Endometrial microvascular endothelial cells (primary cell): Measurements from ENCODE around the gene ATF7IP. TPM values are rescaled to one million over a fixed set of nuclear protein-coding genes. Genes with fewer than 3 reads are reported as not detected.
"Not testable (repeated sequence)": the region's sequence is repeated elsewhere in the genome, so short reads cannot be mapped to it uniquely, and the experiment has no call there.

ENCODE experiments used
- in situ Hi-C: cut with HindIII; loops from 2 replicates; pipeline ENCODE4 v1.10.0; 2017; ENCODE audit warnings: low sequenced_read_pairs, low pct_unique_long_range_greater_than_20kb; ENCODE audit errors: inconsistent ontology term
- total RNA-seq: library from RNA; depleted of rRNA; stranded (reverse); fragments of >200 nt; gene quantifications from one replicate; pipeline ENCODE4 v1.2.3, GENCODE V29; 2015; ENCODE audit errors: inconsistent ontology term

ATF7IP gene
- total RNA-seq, 1 donor from 2014 or later = 21.9 TPM

DNA sequence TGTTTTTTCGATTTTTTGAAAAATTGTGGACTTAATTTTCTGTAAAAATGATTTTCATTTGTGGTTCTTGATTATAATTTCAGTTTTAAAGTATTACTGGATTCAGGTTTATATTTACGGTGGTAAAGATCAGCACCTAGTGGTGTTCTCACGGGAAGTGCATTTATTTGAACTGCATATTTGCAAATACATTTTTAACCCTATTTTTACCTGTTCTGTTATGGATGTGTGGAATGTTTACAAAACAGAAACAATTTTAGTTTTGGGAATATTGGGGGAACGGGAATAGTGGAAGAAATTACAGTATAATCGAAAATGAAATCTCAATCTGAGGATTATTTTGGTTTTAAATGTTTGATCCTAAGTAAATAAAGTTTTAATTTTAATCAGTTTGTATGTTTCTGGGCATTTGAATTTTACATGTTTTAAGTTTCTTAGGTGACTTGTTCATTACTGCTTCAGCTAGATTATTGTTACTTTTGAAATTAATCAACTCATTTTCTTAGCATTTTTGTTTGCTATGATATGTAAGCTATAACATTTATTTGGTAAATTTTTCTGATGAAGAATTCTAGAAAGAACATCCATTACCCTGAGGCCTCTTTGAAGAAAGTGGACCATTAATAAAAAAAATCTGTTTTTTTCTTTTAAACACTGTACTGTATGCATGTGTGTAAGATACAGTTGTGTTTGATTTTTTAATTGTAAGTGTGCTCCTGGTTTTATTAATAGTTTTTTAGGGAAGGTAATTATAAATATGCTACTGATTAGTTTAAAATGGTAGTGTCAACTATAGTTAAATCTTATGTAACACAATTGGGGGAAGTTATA lies 942 bp downstream of the ATF7IP start:
- in situ Hi-C loops = no loop called here

DNA sequence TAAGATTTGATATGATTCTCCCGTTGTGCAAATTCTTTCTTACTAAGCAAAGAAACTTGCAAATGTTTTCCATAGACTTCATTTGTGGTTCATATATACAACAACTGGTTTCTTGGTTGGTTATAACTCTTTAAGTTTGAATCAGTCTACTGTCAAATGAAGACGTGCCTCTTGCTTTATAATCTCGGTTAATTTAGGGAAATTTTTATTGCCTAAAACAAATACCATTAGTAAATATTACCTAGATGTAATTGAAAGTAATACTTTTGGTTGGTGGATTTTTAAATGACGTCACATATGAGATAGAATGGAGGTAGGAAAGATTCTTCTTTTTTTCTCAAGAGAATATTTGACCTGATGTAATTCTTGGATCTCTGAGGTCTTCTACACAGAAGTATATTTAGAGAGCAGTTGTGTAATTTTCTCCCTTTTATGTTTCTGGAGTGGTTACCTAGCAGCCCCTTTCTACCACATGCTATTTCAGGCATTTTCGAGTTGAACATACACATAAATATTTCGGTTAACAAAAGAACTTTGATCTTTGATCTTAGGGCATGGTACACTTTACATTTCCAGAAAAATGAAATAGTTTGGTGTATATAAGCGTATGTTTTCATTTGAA lies 1.7 kb downstream of the ATF7IP start:
- in situ Hi-C loops = no loop called here

DNA sequence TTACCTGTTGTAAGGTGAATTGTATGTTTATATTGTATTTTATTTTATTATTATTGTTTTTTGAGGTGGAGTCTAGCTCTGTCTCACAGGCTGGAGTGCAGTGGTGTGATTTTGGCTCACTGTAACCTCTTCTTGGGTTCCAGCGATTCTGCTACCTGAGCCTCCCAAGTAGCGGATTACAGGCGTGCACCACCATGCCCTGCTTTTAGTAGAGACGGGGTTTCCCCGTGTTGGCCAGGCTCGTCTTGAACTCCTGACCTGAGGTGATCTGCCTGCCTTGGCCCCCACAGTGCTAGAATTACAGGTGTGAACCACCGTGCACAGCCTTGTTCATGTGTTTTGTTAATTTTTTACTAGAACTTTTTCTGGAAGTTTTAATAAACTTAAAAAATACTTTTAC lies 3.8 kb downstream of the ATF7IP start:
- in situ Hi-C loops = no loop called here

DNA sequence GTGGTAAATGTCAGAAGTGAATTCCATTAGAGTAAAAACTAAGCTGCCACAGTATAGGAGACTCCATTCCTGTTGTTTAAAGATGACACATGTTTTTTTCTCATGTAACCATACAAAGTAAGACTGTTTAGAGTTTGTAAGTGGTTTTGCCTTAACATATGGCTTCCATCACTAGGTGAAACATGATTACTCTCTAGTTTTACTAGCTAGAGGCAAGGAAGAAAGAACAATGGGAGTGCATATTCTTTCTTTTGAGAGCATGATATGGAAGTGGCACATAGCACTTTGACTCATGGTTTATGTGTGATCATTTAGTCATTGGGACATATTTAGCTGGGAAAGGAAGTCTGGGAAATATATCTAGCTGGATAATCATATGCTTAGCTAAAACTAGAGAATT lies 7.7 kb downstream of the ATF7IP start:
- in situ Hi-C loops = no loop called here

DNA sequence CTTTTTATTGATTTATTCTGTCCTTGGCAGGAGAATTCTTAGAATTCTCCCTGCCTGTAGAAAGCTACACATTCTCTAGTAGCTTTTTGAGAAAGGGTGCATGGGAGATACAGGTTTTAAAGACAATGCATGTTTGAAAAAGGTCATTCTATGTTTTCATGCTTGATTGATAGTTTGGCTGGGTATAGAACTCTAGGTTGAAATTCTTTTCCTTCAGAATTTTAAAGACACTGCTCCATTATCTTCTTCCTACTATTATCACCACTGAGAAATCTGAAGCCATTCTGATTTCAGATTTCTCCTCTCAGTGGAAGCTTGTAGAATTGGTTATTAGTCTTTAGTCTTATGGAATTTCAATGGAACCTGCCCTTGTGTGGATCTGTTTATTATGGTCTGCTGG lies 14.0 kb downstream of the ATF7IP start:
- in situ Hi-C loops = no loop called here

DNA sequence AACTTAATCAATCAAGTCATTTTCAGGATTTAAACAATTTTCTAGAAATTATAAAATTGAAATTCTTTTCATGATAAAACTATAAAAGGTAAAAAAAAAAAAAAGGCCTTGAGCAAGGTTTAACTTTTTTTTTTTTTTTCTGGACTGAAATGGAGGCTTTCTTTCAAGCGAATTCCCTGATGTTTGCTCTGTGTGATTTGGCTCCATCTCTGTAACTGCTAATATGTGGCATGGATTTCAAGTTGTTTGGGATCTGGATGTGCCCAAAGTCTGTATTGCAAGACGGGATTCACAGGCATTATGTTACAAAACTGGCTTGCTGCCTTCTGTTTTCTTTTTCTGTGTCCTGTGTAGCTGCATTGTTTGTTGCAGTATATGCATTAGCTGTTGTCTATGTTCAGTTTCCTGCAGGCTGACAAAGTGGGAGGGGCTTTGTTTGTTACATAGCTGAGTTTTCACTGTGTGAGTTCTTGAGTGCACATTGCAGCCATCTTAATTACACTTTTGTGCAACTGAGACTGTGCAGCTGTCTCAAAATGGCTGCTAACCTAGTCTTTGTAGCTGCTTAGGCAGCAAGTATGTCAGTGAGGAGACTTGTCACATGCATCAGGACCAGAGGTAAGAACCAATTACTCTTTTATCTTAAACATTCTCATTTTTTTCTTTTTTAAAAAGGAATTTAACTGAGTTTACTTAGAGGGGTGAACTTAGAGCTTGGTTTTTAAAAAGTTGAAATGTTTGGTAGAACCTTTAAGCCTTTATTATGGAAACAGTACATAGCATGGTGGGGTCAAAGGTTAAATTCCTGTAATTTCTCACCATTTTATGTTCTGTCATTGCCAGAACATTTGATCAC lies 19.5 kb downstream of the ATF7IP start:
- in situ Hi-C loops = no loop called here

DNA sequence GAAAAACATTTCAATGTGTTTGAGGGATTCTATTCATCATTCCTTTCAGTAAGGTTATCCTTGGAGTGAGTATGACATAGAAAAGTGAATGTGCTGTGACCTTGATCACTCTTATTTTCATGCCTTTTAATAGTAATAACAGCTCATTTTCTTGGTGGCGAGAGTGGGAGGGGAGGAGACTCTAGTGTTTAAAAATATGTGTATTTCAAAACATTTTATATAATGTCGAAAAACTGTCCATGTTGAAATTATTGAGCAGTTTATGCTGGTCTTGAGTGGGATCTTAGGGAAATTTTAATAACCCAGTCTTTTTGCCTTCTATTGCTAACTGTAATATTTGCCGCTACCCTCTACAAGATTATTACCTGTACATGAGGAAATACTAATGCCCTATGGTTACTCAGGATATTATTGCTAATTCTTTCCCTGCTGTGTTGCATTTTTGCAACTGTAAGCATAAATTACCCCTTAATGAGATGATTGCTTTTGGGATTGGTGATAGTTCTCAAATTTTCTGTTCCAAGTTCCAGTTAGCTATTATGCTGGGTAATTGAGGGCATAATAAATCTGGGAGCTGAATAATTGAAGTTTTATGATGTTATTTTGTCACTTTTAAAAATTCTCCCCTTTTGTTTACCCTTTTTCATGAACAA lies 21.9 kb downstream of the ATF7IP start:
- in situ Hi-C loops = no loop called here

DNA sequence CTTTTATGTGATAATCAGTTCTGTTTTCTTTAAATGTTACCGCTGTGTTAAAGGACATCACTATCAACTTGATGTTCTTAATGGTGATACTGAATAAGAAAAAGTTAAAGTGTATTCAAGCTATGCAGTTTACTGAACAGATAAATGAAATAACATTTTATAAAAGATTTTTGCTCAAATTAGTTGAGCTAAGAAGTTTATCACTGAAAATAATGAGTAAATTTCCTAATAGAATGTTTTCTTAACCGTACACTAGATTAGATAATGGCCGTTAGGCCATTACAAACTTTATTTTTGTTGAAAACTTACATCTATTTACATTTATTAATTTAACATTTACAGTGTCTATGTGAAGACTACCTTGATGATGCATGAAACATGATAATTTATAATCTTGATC lies 25.0 kb downstream of the ATF7IP start:
- in situ Hi-C loops = no loop called here

DNA sequence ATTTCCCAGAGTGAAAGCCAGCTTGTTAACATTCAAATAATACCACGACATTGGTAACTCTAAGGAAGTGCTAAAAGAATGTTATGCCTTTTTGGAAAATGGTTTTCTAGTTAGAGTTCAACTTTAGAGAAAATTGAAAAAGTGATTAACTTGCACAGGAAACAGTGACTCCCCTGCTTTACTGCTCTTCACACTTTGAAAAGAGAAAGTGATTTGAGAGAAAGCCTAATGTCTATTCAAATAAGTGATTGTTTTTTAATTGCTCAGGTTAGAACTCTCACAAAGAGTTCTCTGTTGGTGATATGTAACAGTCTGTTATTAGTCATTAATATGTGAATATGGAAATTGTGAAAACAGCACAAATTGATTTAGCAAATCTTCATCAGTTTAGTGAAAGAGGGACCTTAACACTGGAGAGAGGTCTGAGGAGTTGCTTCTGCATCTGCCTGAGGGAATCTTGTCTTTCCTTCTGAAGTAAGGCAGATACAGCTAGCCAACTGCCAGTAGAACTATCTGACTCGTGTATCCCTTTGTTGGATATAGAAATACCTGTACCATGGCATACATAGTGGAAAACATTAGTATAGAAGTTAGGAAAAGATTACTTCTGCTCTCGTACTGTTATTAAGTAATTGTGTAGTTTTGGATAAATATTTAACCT lies 25.5 kb downstream of the ATF7IP start:
- in situ Hi-C loops = no loop called here

DNA sequence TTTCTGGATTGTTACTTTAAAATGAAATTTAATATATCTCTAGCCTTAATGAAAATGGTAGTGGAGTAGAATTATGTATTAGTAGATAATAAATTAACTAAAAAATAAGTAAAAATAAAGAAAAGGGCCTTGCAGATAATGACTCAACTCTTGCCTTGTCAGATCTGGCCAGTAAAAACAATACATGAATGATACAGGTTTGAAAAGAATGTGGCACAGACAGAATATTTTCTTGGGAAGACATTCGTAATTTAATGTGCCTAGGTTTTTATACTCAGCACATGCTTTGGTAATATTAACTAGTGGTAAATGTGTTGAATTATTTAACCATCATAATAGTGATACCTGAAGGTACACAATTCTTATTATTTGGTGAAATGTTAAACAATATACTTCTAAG lies 28.3 kb downstream of the ATF7IP start:
- in situ Hi-C loops = no loop called here

DNA sequence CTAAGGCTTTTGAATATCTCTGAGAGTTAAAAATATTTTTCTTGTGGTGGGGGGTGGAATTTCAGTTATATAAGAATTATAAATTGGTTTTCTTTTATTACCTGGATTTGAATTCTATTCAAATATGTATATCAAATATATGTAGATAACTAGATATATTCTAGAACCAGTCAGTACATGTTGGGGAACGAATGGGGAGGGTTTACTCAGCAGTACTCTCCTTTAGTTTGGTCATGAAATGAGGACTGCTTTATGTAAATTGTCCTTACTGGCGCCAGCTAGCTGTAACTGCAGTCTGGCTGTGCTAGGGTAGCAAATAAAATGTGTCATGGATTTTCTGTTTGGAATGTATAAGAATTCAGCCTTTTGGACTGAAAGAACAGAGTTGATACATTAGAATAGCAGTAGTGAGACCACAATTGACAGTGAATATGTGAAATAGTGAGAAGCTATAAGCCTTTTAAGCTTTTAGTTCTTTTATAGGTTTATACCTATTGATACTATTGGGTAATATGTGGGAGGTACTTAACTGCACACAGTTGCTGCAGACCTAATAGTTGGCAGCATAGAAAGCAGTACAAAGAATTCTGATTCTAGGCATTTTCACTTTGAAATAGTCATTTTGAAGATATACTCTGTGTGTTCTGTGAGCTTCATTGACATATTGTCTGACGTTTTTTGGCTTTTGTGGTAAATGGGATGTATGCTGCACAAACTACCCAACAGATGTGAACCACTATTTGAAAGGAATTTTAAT lies 29.0 kb downstream of the ATF7IP start:
- in situ Hi-C loops = no loop called here

DNA sequence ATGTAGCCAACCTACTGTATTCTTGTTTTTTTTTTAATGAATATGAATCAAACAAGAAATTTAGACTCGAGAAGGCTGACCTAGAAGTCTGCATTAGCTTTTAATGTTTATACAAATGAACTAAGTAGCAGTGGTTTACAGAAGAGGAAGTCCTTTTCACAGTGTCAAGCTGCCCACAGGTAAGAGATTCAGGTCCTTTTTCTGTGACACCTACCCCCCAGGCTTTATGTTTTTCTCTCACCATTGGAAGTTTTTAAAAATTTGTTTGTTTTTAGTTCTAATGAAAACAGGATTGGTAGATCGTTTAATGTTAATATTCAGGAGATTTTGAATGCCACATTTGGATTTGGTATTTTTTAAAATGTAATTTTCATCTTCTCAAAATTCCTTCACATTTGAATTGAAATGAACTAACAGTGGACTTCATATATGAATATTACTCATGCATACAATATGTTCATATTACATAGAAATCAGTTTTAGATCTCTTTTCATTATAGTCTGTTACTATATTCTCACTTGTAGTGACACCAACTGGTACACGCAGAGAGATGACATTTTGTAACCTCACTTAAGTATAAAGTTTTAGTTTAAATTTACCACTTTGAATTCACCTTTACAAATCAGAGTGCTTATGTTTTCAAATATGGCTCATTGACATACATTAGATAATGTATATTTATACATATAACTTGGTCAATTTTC lies 29.7 kb downstream of the ATF7IP start:
- in situ Hi-C loops = no loop called here

DNA sequence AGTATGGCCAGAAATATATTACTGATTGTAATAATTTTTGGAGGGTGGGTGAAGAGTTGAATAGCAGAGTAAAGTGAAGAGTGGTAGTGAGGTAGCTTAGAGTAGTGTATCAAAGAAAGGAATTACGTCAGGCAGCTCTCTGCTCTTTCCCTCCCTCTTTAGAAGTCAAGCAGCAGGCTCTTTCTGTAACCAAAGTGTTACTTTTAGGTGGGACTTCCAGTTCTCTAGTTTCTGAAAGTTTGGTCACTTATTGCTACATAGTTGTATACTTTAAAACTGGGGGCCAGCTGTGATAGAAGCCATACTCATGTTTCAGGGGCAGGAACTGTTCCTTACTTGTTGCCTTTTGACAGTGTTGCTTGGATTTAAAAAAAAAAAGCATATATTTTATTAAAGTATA lies 30.6 kb downstream of the ATF7IP start:
- in situ Hi-C loops = no loop called here

DNA sequence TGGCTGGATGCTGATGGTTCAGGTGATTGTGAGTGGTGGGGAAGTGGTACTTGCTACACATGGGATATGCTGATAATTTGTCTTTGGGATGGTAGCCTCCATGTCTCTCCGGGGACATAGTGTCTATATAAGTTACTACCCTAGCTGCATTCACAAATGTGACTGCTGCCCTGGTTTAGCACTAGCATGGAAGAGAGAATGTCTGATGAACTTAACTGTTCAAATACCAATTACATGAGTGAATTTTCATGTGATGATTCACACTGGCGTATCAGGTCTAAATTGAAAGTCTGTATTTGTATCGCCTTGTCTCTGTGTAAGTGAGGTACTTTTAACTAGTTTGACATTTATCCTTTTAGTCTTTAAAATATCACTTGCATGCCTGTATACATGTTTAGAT lies 34.4 kb downstream of the ATF7IP start:
- in situ Hi-C loops = no loop called here

DNA sequence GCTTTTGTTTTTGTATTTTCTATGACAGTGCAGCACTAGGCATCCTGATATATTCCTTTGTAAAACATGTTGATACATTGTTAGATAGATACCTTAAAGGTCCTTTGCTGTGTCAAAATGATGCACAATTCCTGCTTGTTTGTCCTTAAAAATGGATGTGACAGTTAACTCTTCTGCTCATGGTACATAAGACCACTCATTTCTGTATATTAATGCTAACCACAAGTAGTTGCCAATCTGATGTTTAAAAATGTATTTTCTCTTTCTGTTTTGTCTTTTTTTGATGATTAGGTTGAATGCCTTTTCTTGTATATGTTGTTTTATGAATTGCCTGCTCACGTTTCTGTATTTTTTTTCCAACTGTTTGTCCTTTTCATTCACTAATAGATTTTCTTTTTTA lies 35.1 kb downstream of the ATF7IP start:
- in situ Hi-C loops = no loop called here

DNA sequence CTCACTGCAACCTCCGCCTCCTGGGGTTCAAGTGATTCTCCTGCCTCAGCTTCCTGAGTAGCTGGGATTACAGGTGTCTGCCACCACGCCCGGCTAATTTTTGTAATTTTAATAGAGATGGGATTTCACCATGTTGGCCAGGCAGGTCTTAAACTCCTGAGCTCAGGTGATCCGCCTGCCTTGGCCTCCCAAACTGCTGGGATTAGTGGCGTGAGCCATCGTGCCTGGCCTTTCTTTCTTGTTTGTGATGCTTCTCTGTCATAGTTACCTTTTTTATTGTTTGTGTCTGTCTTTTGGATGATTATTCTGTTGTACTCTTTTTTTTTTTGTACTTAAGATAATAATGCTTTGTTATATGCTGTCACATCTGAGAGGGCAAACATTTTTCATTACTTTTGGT lies 35.8 kb downstream of the ATF7IP start:
- in situ Hi-C loops = not testable (repeated sequence)

DNA sequence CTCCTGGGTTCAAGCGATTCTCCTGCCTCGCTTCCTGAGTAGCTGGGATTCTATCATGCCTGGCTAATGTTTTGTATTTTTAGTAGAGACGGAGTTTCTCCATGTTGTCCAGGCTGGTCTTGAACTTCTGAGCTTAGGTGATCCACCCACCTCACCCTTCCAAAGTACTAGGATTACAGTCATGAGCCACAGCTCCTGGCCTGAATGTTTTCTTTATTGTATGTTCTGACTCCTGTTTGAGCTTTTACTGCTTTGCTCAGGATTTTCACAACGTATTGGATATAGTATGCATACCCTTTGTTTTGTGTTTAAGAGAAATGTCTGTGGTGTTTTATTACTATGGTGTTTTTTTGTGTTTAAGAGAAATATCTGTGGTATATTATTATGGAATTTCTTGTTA lies 37.2 kb downstream of the ATF7IP start:
- in situ Hi-C loops = no loop called here

DNA sequence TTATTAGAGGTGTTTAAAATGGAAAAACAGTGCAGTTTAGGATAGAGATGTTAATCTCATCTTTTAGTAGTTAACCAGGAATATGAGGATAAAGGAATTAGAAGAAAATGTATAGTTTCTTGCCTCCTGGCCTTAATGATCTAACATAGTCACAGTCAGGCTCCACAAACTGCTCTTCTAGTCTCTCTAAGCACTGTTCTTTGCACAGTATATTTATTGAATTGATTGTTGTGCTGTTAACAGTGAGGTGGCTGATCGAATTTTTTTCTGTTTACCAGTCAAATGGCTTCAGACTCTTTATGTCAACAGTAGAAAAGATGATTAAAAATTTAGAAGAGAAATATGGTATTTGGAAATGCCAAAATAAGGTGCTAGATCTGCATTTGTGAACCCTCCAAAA lies 37.8 kb downstream of the ATF7IP start:
- in situ Hi-C loops = no loop called here
